K562 (cell line): ENCODE results near the gene HADHB. TPM values are rescaled to one million over a fixed set of nuclear protein-coding genes. Genes with fewer than 3 reads are reported as not detected.
A peak's percentile ranks its signal among the peaks of the same experiment; 100 is the strongest.

Source experiments
- E2F6 ChIP-seq, 2 experiments: IDR thresholded peaks; 2 replicates each; pipeline ENCODE4 v1.6.1; 2011; ENCODE audit warnings: borderline replicate concordance in 1 of 2, control low read depth in 1 of 2, low read depth in 1 of 2, low read length in 1 of 2, mild to moderate bottlenecking in 1 of 2, mixed read lengths in 1 of 2, moderate library complexity in 1 of 2; ENCODE audit not compliant: insufficient read depth in 1 of 2, insufficient read length in 1 of 2, poor library complexity in 1 of 2, severe bottlenecking in 1 of 2; ENCODE audit errors: extremely low read depth in 1 of 2
- EP300 ChIP-seq: IDR thresholded peaks from 2 replicates; pipeline ENCODE4 v1.6.1; 2012; ENCODE audit warnings: low read length, improper control_type of control experiment
- JUND ChIP-seq, 2 experiments: IDR thresholded peaks; 2 replicates in 1 of 2; 3 replicates in 1 of 2; pipeline ENCODE4 v1.6.1; 2011; ENCODE audit warnings: borderline replicate concordance in 2 of 2, low read depth in 2 of 2, low read length in 2 of 2, improper control_type of control experiment in 1 of 2, missing biosample characterization in 1 of 2, missing genetic modification characterization in 1 of 2, missing genetic modification reagents in 1 of 2
- KLF16 ChIP-seq: IDR thresholded peaks from 2 replicates; pipeline ENCODE4 v1.6.1; 2016; ENCODE audit warnings: antibody characterized with exemption
- MNT ChIP-seq, 2 experiments: fragments of 450-650 bp; conservative IDR thresholded peaks; 2 replicates each; pipeline ENCODE4 v1.6.1; 2017; ENCODE audit warnings: mild to moderate bottlenecking in 2 of 2, moderate library complexity in 2 of 2
- NCOA6 ChIP-seq: fragments of 450-650 bp; IDR thresholded peaks from 2 replicates; pipeline ENCODE4 v1.6.1; 2017; ENCODE audit warnings: mild to moderate bottlenecking
- NELFE ChIP-seq: IDR thresholded peaks from 2 replicates; pipeline ENCODE4 v1.6.1; 2011; ENCODE audit warnings: mild to moderate bottlenecking; ENCODE audit not compliant: insufficient read depth, insufficient read length
- NFATC3 ChIP-seq: fragments of 450-650 bp; IDR thresholded peaks from 2 replicates; pipeline ENCODE4 v1.6.1; 2017; ENCODE audit warnings: mild to moderate bottlenecking
- NFE2 ChIP-seq: IDR thresholded peaks from 2 replicates; pipeline ENCODE4 v1.6.1; 2014; ENCODE audit warnings: antibody characterized with exemption, low read depth
- NR2C2 ChIP-seq, 2 experiments: fragments of 200-800 bp in 1 of 2; sonication (Bioruptor generic) in 1 of 2; sonication (generic) in 1 of 2; formaldehyde crosslinking in 1 of 2; IDR thresholded peaks; 2 replicates each; pipeline versions ENCODE4 v1.6.1 to v1.8.0; 2016 to 2022; ENCODE audit warnings: mild to moderate bottlenecking in 1 of 2, missing compliant biosample characterization in 1 of 2, missing genetic modification characterization in 1 of 2, missing genetic modification reagents in 1 of 2
- RBFOX2 ChIP-seq: fragments of 200-400 bp; formaldehyde crosslinking; IDR thresholded peaks from 2 replicates; pipeline ENCODE4 v1.6.1; 2017; ENCODE audit warnings: low read depth, mild to moderate bottlenecking, low read length, moderate library complexity
- RERE ChIP-seq: sonication (generic); formaldehyde crosslinking; IDR thresholded peaks from 2 replicates; pipeline ENCODE4 v1.8.0; 2023; ENCODE audit warnings: missing genetic modification reagents, mild to moderate bottlenecking, borderline replicate concordance
- SNRNP70 ChIP-seq: fragments of 200-400 bp; formaldehyde crosslinking; optimal IDR thresholded peaks from 2 replicates; pipeline ENCODE3; 2017; ENCODE audit warnings: low read depth, low read length
- U2AF2 ChIP-seq: fragments of 200-400 bp; formaldehyde crosslinking; optimal IDR thresholded peaks from 2 replicates; pipeline ENCODE3; 2017; ENCODE audit warnings: low read depth, mild to moderate bottlenecking, low read length
- ZC3H11A ChIP-seq: IDR thresholded peaks from 2 replicates; pipeline ENCODE4 v1.6.1; 2012; ENCODE audit warnings: low read depth, low read length, improper control_type of control experiment
- ZKSCAN1 ChIP-seq: fragments of 150-350 bp; IDR thresholded peaks from 2 replicates; pipeline ENCODE4 v1.6.1; 2016; ENCODE audit warnings: low read depth, low read length
- ZNF253 ChIP-seq: fragments of 250-450 bp; sonication (Bioruptor Pico); conservative IDR thresholded peaks from 2 replicates; pipeline ENCODE4 v1.6.1; 2021; ENCODE audit warnings: mild to moderate bottlenecking
- polyA plus RNA-seq, 8 experiments: library from polyadenylated mRNA; depleted of rRNA in 4 of 8; stranded (reverse) in 5 of 8; unstranded in 3 of 8; fragments of >200 nt; fragmentation: Nextera tagmentation in 2 of 8; fragmentation: Illumina TruSeq in 1 of 8; extraction: Ambion mirVana in 2 of 8; extraction: Trizol in 1 of 8; gene quantifications; 2 replicates each; pipeline versions ENCODE4 v1.2.1 to v1.2.3, GENCODE V29; 2011 to 2014; ENCODE audit warnings: inconsistent platforms in 1 of 8, missing spikeins in 1 of 8
- total RNA-seq, 7 experiments: library from RNA; depleted of rRNA in 6 of 7; stranded (reverse); fragments of >200 nt in 6 of 7; fragmentation: Illumina TruSeq in 2 of 7; extraction: Trizol in 2 of 7; gene quantifications; 2 replicates each; pipeline versions ENCODE4 v1.2.1 to v1.2.3, GENCODE V29; 2011 to 2021; ENCODE audit warnings: low replicate concordance in 1 of 7

The HADHB gene
- total and polyA plus RNA-seq, 9 of the 15 experiments (the other 6 are each of a cell fraction or from before 2014, with no cell fraction given) = 67.3 to 199 (median 100) TPM

DNA sequence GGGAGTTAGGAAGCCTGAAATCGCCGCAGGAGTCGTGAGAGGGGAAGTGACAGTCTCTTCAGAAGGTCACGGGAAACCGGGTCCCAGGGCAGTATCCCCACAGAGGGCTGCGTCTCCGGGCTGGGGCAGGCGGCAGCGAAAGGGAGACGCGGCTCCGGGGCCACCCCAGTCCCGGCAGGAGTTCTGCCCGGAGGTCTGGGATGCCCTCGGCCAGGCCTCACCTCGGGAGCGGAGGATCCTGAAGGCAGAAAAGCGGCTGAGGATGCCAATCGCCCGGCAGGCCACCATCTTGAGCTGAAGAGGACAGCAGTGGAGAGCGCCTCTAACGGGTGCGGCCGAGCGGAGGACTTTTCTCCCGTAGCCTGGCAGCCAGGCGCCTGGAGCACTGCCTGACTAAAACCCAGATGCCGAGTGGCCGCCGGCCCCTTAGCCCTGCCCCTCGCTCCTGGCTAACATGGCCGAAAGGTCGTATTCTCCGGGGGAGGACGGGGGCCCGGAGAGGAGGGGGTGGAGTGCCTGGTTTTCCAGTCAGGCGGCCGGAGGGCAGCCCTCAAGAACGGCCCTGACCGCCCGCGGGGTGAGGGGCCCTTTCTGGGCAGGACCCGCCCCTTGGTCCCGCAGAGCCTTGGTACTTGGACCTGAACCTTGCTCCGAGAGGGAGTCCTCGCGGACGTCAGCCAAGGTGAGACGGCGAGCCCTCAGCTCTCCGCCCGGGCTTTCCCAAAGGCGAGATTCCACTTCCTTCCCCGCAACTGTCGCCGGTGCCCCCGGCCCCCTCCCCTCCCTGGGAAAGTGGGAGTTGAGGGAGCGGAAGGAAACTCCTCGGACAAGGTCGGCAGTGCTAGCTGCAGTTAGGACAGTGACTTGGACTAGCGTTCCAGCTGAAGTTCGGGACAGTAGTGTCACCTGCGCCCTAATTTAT lies at the start of gene HADHB, which contains the start of gene HADHA (continued):
- TF ChIP-seq NCOA6 (no peak), NR2C2 (CRISPR knock-in tag; IDR thresholded peaks at IDR 0.05) (peak; percentile 45; the same call in 1 of the 2 replicates), NR2C2 (tag; IDR thresholded peaks at IDR 0.05) (peak; percentile 95), JUND (IDR thresholded peaks at IDR 0.05; ENCODE audit: borderline replicate concordance, low read depth, low read length) (no peak; the same call in 1 of the 2 replicates), JUND (tag; IDR thresholded peaks at IDR 0.05; ENCODE audit: borderline replicate concordance, low read depth, low read length) (no peak), ZC3H11A (no peak), NELFE (no peak), KLF16 (no peak), MNT (conservative IDR thresholded peaks at IDR 0.05) (peak; percentile 69 to 89; a peak in 3 of 4 replicates), ZNF253 (CRISPR knock-in tag) (no peak), NFATC3 (no peak), U2AF2 (no peak), EP300 (peak; percentile 47), NFE2 (peak; percentile 97), RBFOX2 (peak; percentile 98), E2F6 (IDR thresholded peaks at IDR 0.05; ENCODE audit: borderline replicate concordance in 1 of 2, extremely low read depth in 1 of 2, insufficient read depth in 1 of 2, insufficient read length in 1 of 2, low read depth in 1 of 2, low read length in 1 of 2, poor library complexity in 1 of 2, severe bottlenecking in 1 of 2) (peak in 1 of 2 experiments; percentile 2), RERE (CRISPR knock-in tag) (no peak), SNRNP70 (no peak), ZKSCAN1 (no peak)
